HepG2 (cell line): ENCODE measurements around the gene SLC1A4.

Source experiments
- CBFB ChIP-seq: sonication (generic); formaldehyde crosslinking; IDR thresholded peaks from 2 replicates; pipeline ENCODE4 v1.4.0; 2020; ENCODE audit warnings: missing genetic modification reagents
- CHD2 ChIP-seq: IDR thresholded peaks from 2 replicates; pipeline ENCODE4 v1.6.1; 2011; ENCODE audit warnings: low read depth, low read length, improper control_type of control experiment
- EZH2 ChIP-seq: conservative IDR thresholded peaks from 2 replicates; pipeline ENCODE4 v1.6.1; 2012; ENCODE audit warnings: mild to moderate bottlenecking, low read depth, low read length, moderate library complexity
- GATAD2A ChIP-seq: IDR thresholded peaks from 2 replicates; pipeline ENCODE4 v1.6.1; 2016
- GTF2F1 ChIP-seq: fragments of 150-350 bp; IDR thresholded peaks from 2 replicates; pipeline ENCODE4 v1.6.1; 2014; ENCODE audit warnings: low read length
- NFE2L1 ChIP-seq: sonication (generic); formaldehyde crosslinking; IDR thresholded peaks from 2 replicates; pipeline ENCODE4 v1.4.0; 2020; ENCODE audit warnings: missing genetic modification reagents, mild to moderate bottlenecking, borderline replicate concordance
- NFYB ChIP-seq: sonication (generic); formaldehyde crosslinking; IDR thresholded peaks from 2 replicates; pipeline ENCODE4 v1.4.0; 2020; ENCODE audit warnings: missing genetic modification reagents
- PREB ChIP-seq: sonication (generic); formaldehyde crosslinking; IDR thresholded peaks from 2 replicates; pipeline ENCODE4 v1.4.0; 2020; ENCODE audit warnings: missing genetic modification reagents
- SP1 ChIP-seq, 2 experiments: fragments of 450-650 bp in 1 of 2; sonication (generic) in 1 of 2; formaldehyde crosslinking in 1 of 2; IDR thresholded peaks; 2 replicates each; pipeline versions ENCODE4 v1.4.0 to v1.6.1; 2016 to 2020; ENCODE audit warnings: missing genetic modification reagents in 1 of 2
- SP4 ChIP-seq: sonication (generic); formaldehyde crosslinking; IDR thresholded peaks from 2 replicates; pipeline ENCODE4 v1.8.1; 2023; ENCODE audit warnings: mild to moderate bottlenecking, missing genetic modification reagents
- ZFP62 ChIP-seq: sonication (generic); formaldehyde crosslinking; IDR thresholded peaks from 2 replicates; pipeline ENCODE4 v1.4.0; 2020; ENCODE audit warnings: missing genetic modification reagents
- ZNF274 ChIP-seq: sonication (generic); formaldehyde crosslinking; IDR thresholded peaks from 2 replicates; pipeline ENCODE4 v1.5.1; 2020; ENCODE audit warnings: mild to moderate bottlenecking, missing genetic modification reagents
- ZNF543 ChIP-seq: sonication (generic); formaldehyde crosslinking; IDR thresholded peaks from 2 replicates; pipeline ENCODE4 v1.4.0; 2020; ENCODE audit warnings: mild to moderate bottlenecking, missing genetic modification reagents
- TF ChIP-seq, protein P1 (sequence below): sonication (generic); formaldehyde crosslinking; IDR thresholded peaks from 2 replicates; pipeline ENCODE4 v1.4.0; 2020; ENCODE audit warnings: missing genetic modification reagents, borderline replicate concordance

DNA sequence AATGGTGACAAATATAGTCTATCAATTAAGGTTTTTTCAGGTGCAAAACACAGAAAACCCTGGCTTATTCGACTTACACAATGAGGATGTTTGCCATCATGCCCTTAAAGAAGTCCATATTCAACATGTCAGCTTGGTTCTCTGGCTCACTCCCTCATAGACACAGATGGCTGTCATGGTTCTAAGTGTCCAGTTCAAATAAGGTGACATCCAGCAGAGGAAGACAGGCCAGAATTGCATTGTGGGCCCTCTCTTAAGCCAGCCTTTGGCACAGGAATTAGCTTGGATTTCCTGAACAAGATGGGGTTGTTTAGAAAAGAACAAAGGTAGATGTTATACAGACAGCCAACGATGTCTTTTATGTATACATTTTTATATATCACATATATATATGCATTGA is 18.7 kb upstream of the SLC1A4 start:
- no peak for TF ChIP-seq GTF2F1
- no peak for TF ChIP-seq ZNF543 (CRISPR knock-in tag)
- TF ChIP-seq NFYB: no peak
- TF ChIP-seq GATAD2A (CRISPR knock-in tag): no peak
- no peak for TF ChIP-seq NFE2L1 (CRISPR knock-in tag)
- TF ChIP-seq SP1 (IDR thresholded peaks at IDR 0.05): no peak
- no peak for TF ChIP-seq SP1 (CRISPR knock-in tag; IDR thresholded peaks at IDR 0.05)
- TF ChIP-seq, protein P1, sequence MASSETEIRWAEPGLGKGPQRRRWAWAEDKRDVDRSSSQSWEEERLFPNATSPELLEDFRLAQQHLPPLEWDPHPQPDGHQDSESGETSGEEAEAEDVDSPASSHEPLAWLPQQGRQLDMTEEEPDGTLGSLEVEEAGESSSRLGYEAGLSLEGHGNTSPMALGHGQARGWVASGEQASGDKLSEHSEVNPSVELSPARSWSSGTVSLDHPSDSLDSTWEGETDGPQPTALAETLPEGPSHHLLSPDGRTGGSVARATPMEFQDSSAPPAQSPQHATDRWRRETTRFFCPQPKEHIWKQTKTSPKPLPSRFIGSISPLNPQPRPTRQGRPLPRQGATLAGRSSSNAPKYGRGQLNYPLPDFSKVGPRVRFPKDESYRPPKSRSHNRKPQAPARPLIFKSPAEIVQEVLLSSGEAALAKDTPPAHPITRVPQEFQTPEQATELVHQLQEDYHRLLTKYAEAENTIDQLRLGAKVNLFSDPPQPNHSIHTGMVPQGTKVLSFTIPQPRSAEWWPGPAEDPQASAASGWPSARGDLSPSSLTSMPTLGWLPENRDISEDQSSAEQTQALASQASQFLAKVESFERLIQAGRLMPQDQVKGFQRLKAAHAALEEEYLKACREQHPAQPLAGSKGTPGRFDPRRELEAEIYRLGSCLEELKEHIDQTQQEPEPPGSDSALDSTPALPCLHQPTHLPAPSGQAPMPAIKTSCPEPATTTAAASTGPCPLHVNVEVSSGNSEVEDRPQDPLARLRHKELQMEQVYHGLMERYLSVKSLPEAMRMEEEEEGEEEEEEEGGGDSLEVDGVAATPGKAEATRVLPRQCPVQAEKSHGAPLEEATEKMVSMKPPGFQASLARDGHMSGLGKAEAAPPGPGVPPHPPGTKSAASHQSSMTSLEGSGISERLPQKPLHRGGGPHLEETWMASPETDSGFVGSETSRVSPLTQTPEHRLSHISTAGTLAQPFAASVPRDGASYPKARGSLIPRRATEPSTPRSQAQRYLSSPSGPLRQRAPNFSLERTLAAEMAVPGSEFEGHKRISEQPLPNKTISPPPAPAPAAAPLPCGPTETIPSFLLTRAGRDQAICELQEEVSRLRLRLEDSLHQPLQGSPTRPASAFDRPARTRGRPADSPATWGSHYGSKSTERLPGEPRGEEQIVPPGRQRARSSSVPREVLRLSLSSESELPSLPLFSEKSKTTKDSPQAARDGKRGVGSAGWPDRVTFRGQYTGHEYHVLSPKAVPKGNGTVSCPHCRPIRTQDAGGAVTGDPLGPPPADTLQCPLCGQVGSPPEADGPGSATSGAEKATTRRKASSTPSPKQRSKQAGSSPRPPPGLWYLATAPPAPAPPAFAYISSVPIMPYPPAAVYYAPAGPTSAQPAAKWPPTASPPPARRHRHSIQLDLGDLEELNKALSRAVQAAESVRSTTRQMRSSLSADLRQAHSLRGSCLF (CRISPR knock-in tag): no peak
- TF ChIP-seq EZH2: no peak
- TF ChIP-seq PREB: no peak
- no peak for TF ChIP-seq CBFB
- TF ChIP-seq CHD2: no peak
- TF ChIP-seq SP4 (CRISPR knock-in tag): no peak
- TF ChIP-seq ZFP62 (CRISPR knock-in tag): no peak
- no peak for TF ChIP-seq ZNF274 (CRISPR knock-in tag)
